Islet precursor cell (in vitro differentiated cells): ENCODE data around the gene MAN2A2.
A peak's percentile ranks its signal among the peaks of the same experiment; 100 is the strongest.
"Not testable (repeated sequence)": the region's sequence is repeated elsewhere in the genome, so short reads cannot be mapped to it uniquely, and the experiment has no call there.

ENCODE experiments used
- DNase-seq: peaks from one replicate; pipeline ENCODE4 v3.0.0-alpha.2; 2018

MAN2A2 gene

DNA sequence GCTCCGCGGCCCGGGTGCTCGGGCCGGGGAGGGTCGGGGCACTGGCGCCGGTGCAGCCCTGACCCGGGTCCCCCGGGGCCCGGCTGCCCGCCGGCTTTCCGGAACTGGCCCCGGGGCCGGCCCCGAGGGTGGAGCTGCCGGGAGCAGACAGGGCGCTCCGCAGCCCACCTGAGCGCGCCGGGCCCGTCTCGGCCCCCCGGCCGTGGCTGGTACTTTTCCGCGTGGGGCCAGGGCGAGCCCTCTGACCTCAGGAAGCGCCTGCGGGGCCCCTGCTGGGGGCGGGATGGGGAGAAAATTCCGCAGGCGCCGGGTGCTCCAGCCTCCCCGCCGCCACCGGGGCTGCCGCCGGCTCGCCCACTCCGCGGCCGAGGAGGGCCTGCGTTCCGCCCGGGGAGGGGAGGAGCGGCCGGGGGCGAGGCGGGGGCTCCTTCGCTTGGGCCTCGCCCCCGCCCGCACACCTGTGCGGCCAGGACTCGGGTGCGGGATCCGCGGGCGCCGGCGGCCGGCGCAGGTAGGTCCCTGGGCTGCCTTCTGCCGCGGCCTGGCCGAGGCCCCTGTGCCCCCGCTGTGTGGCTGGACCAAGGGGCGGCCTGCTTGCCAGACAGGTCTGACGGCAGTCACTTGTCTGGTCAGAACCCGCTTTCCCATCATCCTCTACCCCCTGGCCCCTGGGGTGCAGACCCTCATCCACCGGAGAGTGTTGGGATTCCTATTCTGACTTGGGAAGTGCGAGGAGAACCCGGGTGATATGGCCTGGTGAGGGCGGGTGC, 31.2 kb upstream of the MAN2A2 start:
- no peak for DNase-seq

DNA sequence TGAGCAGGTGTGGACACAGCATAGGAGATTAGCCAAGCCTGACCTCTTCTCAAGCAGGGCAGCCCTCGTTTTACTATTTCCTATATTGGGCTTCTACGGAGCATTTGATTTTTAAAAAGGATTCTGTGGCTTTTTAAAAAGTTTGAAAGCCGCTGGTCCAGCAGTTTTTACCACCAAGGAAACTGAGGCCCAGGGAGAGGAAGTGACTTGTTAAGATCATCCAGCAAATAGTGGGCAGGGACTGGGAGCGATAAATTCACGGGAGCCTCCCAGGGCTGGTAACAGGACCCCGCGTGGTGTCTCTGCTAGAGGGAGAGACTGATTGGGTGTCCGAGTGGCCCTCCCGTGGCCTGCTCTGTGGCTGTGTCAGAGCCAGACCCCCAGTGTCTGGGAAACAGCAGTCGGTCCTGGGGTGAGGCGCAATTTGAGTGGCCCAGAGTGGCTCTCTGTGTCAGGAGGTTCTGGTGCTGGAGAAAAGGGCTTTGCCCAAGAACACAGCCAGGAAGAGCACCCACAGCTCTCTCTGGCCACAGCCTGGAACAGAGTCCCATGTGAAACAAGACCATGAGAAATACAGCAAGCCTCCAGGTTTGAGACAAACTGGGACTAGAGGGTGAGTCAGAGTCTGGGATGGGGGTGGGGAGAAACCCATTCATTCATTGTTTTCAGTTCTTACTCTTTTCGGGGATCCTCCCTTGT, 30.5 kb upstream of the MAN2A2 start:
- peak; percentile 76 for DNase-seq

DNA sequence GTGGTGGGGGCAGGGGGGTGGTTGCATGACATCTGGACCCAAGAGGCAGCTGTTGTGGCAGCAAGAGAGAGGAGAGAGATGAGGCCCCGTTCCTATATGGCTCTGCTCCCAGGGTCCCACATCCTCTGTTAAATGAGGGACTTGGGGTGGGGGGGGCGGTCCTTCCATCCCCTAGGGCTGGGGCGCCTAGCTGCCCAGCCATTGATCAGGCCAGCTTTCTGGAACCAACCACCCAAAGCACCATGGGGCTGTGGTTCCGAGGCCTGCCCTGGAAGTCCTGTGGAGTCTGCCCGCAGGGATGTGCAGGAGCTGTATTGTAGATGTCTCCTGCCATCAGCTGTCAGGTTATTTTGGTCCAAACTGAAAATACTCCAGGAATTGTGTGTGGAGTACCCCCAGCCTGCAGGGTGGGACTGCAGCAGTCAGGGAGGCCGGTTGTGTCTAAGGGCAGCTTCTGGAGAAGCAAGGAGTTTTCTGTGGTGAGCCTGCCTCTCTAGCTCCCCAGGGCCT, 29.6 kb upstream of the MAN2A2 start:
- DNase-seq, result no peak

DNA sequence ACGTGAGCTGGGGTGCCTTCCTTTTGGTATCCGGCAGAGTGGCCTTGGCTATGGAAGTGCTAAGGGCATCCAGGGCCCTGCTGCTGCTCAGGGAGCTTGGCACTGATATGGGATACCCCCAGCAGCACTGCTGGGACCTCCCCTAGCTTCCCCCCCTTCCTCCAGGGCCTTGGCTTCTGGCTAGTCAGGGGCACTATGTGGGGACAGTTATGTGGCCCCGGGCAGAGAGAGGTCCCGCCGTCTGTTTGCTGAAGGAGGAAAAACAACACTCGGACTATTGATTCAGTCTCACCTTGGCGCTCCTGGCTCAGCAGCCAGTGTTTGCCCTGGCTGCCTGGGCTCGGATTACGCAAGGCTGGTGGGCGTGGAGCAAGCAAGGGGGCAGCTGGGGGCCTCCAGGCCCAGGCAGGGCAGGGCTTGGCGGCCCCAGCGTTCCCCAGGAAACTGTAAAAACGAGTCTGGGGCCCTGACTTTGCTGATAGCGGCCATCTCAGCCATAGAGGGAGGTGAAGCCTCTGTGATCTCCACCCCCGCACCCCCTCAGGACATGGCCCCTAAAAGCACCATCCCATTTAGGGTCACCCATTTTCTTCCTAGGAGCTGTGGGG, 29.0 kb upstream of the MAN2A2 start:
- DNase-seq, result no peak

DNA sequence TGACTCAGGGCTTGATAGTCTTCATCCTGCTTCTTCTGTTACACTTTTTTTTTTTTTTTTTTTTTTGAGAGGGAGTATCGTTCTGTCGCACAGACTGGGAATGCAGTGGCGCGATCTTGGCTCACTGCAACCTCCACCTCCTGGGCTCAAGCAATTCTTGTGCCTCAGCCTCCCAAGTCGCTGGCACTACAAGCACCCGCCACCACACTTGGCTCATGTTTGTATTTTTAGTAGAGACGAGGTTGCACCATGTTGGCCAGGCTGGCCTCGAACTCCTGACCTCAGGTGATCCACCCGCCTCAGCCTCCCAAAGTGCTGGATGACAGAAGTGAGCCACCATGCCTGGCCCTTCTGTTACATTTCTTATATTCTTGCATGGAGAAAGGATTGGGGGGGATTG, 28.1 kb upstream of the MAN2A2 start:
- not testable (repeated sequence) for DNase-seq

DNA sequence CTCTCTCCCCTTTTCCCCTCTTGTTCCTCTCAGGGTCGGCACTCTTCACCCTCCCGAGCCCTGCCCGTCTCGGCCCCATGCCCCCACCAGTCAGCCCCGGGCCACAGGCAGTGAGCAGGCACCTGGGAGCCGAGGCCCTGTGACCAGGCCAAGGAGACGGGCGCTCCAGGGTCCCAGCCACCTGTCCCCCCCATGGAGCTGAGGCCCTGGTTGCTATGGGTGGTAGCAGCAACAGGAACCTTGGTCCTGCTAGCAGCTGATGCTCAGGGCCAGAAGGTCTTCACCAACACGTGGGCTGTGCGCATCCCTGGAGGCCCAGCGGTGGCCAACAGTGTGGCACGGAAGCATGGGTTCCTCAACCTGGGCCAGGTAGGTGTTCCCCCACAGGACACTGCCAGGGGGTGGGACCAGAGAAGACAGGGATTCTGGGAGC, 27.5 kb upstream of the MAN2A2 start:
- no peak for DNase-seq

DNA sequence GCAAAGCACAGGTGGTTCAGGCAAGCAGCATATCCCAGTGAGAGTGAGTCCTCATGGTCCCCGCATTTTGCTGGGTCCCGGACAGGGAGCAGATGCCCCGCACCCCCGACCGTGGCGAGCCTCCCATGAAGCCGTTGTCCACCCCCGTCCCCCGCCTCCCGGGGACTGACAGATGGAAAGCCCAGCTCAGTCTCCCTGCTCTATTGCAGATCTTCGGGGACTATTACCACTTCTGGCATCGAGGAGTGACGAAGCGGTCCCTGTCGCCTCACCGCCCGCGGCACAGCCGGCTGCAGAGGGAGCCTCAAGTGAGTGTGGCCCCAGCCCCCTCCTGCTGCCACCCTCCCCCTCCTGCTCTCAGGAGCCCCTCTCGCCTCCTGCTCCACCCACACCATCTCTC, 27.1 kb upstream of the MAN2A2 start:
- DNase-seq, result no peak

DNA sequence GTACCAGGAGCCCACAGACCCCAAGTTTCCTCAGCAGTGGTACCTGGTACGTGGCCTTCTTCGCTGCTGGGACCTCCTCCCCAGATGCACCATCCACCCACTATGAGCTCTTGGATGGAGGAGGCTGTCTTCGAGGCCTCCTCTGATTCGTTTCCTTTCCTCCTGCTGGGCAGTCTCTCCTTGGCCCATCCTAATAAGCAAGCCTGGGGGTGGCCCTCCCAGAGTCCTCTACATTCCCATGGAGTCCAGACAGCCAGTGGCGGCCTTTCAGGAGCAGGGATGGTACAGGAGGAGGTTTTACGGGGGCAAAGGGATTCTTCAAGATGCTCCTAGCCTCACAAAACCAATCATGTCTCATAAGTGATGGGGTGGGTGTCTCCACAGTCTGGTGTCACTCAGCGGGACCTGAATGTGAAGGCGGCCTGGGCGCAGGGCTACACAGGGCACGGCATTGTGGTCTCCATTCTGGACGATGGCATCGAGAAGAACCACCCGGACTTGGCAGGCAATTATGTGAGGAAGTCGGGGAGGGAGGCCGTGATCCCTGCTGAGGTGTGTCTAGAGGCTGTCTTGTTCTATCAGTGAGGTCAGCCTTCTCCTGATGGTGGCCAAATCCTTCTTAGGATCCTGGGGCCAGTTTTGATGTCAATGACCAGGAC, 26.5 kb upstream of the MAN2A2 start:
- no peak for DNase-seq

DNA sequence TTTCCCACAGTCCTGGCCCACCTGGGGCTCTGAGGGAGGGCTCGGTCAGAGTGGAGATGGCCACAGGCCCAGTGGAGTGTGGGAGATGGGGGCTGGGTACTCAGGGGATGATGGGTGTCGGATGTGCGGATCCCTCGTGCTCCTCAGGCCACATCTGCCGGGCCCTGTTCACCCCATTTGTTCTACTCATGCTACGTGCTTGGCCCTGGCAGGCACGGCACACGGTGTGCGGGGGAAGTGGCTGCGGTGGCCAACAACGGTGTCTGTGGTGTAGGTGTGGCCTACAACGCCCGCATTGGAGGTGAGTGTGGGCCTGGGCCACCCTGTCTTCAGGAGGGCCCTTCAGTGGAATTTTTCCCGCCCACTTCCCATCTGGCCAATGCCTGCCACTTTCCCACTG, 25.8 kb upstream of the MAN2A2 start:
- no peak for DNase-seq

DNA sequence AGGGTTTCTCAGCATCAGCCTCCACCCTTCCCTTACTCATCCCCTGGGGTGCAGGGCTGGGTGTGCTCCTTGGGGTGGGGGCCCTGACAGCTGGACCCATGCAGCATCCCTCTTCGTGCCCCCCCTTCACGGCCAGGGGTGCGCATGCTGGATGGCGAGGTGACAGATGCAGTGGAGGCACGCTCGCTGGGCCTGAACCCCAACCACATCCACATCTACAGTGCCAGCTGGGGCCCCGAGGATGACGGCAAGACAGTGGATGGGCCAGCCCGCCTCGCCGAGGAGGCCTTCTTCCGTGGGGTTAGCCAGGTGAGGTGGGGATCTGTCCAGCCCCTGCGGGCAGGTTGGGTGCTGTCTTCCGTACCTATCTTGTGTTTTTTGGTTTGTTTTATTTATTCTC, 25.1 kb upstream of the MAN2A2 start:
- DNase-seq, result no peak

DNA sequence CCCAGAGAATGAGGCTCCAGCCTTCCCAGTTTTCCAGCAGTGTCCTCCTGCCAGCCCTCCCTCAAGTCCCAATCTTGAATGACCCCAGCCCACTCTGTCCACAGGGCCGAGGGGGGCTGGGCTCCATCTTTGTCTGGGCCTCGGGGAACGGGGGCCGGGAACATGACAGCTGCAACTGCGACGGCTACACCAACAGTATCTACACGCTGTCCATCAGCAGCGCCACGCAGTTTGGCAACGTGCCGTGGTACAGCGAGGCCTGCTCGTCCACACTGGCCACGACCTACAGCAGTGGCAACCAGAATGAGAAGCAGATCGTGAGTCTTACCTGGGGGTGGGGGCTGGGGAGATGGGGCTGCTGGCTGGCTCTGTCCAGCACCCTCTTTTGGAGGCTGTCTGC, 24.4 kb upstream of the MAN2A2 start:
- DNase-seq, result no peak

DNA sequence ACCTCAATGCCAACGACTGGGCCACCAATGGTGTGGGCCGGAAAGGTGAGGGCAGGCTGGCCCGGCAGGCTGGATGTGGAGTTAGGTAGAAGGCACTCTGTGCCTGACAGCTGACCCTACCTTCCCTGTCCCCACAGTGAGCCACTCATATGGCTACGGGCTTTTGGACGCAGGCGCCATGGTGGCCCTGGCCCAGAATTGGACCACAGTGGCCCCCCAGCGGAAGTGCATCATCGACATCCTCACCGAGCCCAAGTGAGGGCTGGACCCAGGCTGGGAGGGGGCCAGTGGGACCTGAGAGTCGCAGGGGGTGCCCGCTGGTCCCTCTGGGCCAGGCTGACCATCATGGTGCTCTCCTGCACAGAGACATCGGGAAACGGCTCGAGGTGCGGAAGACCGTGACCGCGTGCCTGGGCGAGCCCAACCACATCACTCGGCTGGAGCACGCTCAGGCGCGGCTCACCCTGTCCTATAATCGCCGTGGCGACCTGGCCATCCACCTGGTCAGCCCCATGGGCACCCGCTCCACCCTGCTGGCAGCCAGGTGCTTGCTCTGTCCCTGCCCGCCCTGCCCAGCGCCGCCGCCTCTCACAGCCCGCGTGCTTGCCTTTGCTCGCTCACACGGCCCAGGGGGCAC, 23.3 kb upstream of the MAN2A2 start:
- no peak for DNase-seq

DNA sequence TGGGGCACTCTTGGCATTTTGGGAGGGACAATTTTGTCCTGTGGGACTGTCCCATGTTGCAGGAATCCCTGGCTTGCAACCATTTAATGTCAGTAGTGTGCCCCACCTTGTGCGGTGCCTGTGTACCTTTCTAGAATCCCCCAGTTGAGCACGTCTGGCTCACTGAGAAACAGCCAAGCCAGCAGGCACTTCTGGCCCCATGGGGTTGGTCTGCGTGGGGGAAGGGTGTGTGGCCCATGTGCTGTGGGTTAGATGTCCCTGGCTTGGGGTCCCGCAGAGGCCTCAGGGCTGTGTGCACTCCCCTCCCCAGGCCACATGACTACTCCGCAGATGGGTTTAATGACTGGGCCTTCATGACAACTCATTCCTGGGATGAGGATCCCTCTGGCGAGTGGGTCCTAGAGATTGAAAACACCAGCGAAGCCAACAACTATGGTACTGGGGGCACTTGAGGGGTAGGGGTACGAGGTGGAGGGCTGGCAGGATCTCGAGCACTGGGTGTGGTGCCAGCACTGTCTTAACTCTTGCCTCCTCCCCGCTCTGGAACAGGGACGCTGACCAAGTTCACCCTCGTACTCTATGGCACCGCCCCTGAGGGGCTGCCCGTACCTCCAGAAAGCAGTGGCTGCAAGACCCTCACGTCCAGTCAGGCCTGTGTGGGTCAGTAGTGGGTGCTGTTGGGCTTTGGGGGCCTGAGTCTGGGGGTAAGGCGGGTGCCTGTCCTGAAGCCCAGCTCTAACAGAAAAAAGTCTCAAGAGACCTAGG, 22.5 kb upstream of the MAN2A2 start:
- no peak for DNase-seq

DNA sequence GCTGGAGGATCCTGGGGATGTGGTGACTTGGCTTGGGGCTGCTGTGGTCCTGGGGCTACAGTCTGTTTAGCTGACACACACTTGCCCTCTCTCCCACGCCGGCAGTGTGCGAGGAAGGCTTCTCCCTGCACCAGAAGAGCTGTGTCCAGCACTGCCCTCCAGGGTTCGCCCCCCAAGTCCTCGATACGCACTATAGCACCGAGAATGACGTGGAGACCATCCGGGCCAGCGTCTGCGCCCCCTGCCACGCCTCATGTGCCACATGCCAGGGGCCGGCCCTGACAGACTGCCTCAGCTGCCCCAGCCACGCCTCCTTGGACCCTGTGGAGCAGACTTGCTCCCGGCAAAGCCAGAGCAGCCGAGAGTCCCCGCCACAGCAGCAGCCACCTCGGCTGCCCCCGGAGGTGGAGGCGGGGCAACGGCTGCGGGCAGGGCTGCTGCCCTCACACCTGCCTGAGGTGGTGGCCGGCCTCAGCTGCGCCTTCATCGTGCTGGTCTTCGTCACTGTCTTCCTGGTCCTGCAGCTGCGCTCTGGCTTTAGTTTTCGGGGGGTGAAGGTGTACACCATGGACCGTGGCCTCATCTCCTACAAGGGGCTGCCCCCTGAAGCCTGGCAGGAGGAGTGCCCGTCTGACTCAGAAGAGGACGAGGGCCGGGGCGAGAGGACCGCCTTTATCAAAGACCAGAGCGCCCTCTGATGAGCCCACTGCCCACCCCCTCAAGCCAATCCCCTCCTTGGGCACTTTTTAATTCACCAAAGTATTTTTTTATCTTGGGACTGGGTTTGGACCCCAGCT, 21.7 kb upstream of the MAN2A2 start:
- DNase-seq, result no peak

DNA sequence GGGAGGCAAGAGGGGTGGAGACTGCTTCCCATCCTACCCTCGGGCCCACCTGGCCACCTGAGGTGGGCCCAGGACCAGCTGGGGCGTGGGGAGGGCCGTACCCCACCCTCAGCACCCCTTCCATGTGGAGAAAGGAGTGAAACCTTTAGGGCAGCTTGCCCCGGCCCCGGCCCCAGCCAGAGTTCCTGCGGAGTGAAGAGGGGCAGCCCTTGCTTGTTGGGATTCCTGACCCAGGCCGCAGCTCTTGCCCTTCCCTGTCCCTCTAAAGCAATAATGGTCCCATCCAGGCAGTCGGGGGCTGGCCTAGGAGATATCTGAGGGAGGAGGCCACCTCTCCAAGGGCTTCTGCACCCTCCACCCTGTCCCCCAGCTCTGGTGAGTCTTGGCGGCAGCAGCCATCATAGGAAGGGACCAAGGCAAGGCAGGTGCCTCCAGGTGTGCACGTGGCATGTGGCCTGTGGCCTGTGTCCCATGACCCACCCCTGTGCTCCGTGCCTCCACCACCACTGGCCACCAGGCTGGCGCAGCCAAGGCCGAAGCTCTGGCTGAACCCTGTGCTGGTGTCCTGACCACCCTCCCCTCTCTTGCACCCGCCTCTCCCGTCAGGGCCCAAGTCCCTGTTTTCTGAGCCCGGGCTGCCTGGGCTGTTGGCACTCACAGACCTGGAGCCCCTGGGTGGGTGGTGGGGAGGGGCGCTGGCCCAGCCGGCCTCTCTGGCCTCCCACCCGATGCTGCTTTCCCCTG, 21.0 kb upstream of the MAN2A2 start:
- no peak for DNase-seq

DNA sequence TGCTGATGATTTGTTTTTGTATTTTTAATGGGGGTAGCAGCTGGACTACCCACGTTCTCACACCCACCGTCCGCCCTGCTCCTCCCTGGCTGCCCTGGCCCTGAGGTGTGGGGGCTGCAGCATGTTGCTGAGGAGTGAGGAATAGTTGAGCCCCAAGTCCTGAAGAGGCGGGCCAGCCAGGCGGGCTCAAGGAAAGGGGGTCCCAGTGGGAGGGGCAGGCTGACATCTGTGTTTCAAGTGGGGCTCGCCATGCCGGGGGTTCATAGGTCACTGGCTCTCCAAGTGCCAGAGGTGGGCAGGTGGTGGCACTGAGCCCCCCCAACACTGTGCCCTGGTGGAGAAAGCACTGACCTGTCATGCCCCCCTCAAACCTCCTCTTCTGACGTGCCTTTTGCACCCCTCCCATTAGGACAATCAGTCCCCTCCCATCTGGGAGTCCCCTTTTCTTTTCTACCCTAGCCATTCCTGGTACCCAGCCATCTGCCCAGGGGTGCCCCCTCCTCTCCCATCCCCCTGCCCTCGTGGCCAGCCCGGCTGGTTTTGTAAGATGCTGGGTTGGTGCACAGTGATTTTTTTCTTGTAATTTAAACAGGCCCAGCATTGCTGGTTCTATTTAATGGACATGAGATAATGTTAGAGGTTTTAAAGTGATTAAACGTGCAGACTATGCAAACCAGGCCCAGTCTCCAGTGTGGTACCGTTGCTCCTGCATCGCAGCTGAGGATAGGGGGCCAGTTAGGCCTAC, 20.1 kb upstream of the MAN2A2 start:
- DNase-seq, result no peak

DNA sequence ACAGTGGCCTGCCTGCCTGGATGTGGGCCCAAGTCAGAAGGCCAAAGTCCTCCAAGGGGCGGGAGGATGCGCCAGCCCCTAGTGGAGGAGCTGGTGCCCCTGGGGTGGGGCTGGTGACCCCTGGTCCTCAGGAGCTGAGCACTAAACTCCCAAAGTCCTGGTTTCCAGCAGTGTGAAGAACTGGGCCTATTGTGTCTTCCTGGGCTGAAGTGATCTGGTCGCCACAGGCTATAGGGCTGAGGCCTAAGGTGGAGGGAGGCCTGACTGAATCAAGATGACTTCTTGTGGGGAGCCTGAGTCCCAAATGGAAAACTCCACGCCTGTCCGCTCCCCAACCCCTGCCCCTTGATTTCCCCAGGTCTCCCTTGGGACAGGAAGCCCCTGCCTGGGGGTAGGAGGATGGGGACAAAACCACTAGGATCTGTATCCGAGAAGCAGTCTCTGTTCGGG, 19.6 kb upstream of the MAN2A2 start:
- DNase-seq, result no peak

DNA sequence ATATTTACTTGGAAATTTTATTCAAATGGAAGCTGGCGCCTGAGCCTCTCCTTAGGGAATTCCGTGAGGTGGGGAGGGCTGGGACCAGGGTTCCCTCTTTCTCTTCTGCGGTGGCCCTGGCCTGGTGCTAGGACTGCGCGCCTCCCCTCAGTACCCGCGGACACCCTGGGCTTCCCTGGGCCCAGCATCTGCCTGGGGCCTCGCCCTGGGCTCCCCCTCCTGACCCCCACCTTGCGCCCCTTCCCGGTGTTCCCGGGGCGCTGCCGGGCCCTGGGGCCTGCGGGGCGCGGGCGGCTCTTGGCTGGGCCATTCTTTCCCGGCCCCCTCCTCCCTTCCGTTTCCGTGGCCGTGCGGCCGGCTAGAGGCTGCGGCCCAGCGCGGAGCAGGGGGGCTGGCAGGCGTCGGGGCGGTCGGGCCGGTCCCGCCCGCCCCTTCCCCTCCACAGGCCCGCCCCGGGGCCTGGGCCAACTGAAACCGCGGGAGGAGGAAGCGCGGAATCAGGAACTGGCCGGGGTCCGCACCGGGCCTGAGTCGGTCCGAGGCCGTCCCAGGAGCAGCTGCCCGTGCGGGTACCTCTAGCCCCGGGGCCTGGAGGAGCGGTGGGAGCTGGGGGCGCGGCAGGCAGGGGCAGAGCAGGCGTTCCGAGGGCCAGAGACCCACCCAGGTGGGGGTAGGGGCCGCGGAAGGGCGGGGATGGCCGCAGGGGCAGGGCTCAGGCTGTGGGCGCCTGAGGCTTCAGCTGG, 19.0 kb upstream of the MAN2A2 start, which contains the start of gene FES:
TSS of gene FES (plus strand) at position 529 of the 743 bp plus-strand sequence. CDS start 542 bp downstream, outside the sequence.
- DNase-seq, result peak; percentile 84
